K562 (cell line): Measurements from ENCODE around the gene NRN1L. TPM values are rescaled to one million over a fixed set of nuclear protein-coding genes. Genes with fewer than 3 reads are reported as not detected.

Experiments used
- COPS2 ChIP-seq: fragments of 450-650 bp; conservative IDR thresholded peaks from 2 replicates; pipeline ENCODE4 v1.6.1; 2016; ENCODE audit warnings: mild to moderate bottlenecking, moderate library complexity
- CSDE1 ChIP-seq, 2 experiments: fragments of 450-650 bp; IDR thresholded peaks; 2 replicates each; pipeline ENCODE4 v1.6.1; 2016; ENCODE audit warnings: mild to moderate bottlenecking in 1 of 2
- DNMT1 ChIP-seq: fragments of 450-650 bp; IDR thresholded peaks from 2 replicates; pipeline ENCODE4 v1.6.1; 2016; ENCODE audit warnings: antibody characterized with exemption, mild to moderate bottlenecking
- GATAD2A ChIP-seq: fragments of 450-650 bp; IDR thresholded peaks from 2 replicates; pipeline ENCODE4 v1.6.1; 2017
- HNRNPH1 ChIP-seq: fragments of 200-400 bp; formaldehyde crosslinking; optimal IDR thresholded peaks from 2 replicates; pipeline ENCODE3; 2017; ENCODE audit warnings: low read depth, mild to moderate bottlenecking, low read length, moderate library complexity
- KAT7 ChIP-seq: sonication (generic); formaldehyde crosslinking; IDR thresholded peaks from 2 replicates; pipeline ENCODE4 v1.8.0; 2022; ENCODE audit warnings: missing genetic modification reagents, mild to moderate bottlenecking, borderline replicate concordance
- MIER1 ChIP-seq: fragments of 450-650 bp; IDR thresholded peaks from 2 replicates; pipeline ENCODE4 v1.6.1; 2016; ENCODE audit warnings: antibody characterized with exemption, mild to moderate bottlenecking, low read depth
- MTA2 ChIP-seq: fragments of 450-650 bp; IDR thresholded peaks from 2 replicates; pipeline ENCODE4 v1.6.1; 2016; ENCODE audit warnings: low read depth
- POLR3G ChIP-seq: IDR thresholded peaks from 2 replicates; pipeline ENCODE4 v1.6.1; 2011; ENCODE audit not compliant: insufficient read length, insufficient replicate concordance; ENCODE audit errors: extremely low read depth
- PTBP1 ChIP-seq: fragments of 200-400 bp; formaldehyde crosslinking; IDR thresholded peaks from 2 replicates; pipeline ENCODE4 v1.6.1; 2017; ENCODE audit warnings: low read depth, low read length
- RAD51 ChIP-seq: fragments of 450-650 bp; IDR thresholded peaks from 2 replicates; pipeline ENCODE4 v1.7.1; 2016; ENCODE audit warnings: low read depth, mild to moderate bottlenecking, borderline replicate concordance
- SMAD2 ChIP-seq: fragments of 150-350 bp; IDR thresholded peaks from 2 replicates; pipeline ENCODE4 v1.6.1; 2014; ENCODE audit warnings: low read depth, mild to moderate bottlenecking, low read length
- SNIP1 ChIP-seq: fragments of 450-650 bp; IDR thresholded peaks from 2 replicates; pipeline ENCODE4 v1.7.1; 2017; ENCODE audit warnings: low read depth, mild to moderate bottlenecking
- ZNF143 ChIP-seq: sonication (generic); formaldehyde crosslinking; IDR thresholded peaks from 2 replicates; pipeline ENCODE4 v1.9.0; 2022; ENCODE audit warnings: mild to moderate bottlenecking, missing genetic modification reagents
- ZNF165 ChIP-seq: fragments of 250-450 bp; sonication (Bioruptor Pico); IDR thresholded peaks from 2 replicates; pipeline ENCODE4 v1.4.0; 2020; ENCODE audit warnings: borderline replicate concordance
- ZNF224 ChIP-seq: sonication (generic); formaldehyde crosslinking; IDR thresholded peaks from 2 replicates; pipeline ENCODE4 v1.8.0; 2022; ENCODE audit warnings: mild to moderate bottlenecking, missing genetic modification reagents
- ZNF282 ChIP-seq: sonication (generic); formaldehyde crosslinking; IDR thresholded peaks from 2 replicates; pipeline ENCODE4 v1.8.1; 2023; ENCODE audit warnings: missing genetic modification reagents
- ZNF507 ChIP-seq: conservative IDR thresholded peaks from 2 replicates; pipeline ENCODE4 v1.6.1; 2017; ENCODE audit warnings: missing genetic modification characterization, missing compliant biosample characterization
- ZNF707 ChIP-seq: fragments of 250-450 bp; sonication (Bioruptor Pico); conservative IDR thresholded peaks from 2 replicates; pipeline ENCODE4 v1.8.0; 2022; ENCODE audit warnings: inconsistent platforms, mild to moderate bottlenecking, moderate library complexity
- ZNF764 ChIP-seq: fragments of 250-450 bp; sonication (Bioruptor Pico); IDR thresholded peaks from 2 replicates; pipeline ENCODE4 v1.4.0; 2020; ENCODE audit warnings: low read depth, mild to moderate bottlenecking, moderate library complexity
- ZNF77 ChIP-seq: fragments of 250-450 bp; sonication (Bioruptor Pico); IDR thresholded peaks from 2 replicates; pipeline ENCODE4 v1.5.0; 2020
- ZNF79 ChIP-seq: fragments of 250-450 bp; sonication (Bioruptor Pico); IDR thresholded peaks from 2 replicates; pipeline ENCODE4 v1.4.0; 2020; ENCODE audit warnings: low read depth, mild to moderate bottlenecking, moderate library complexity
- polyA plus RNA-seq, 8 experiments: library from polyadenylated mRNA; depleted of rRNA in 4 of 8; stranded (reverse) in 5 of 8; unstranded in 3 of 8; fragments of >200 nt; fragmentation: Nextera tagmentation in 2 of 8; fragmentation: Illumina TruSeq in 1 of 8; extraction: Ambion mirVana in 2 of 8; extraction: Trizol in 1 of 8; gene quantifications; 2 replicates each; pipeline versions ENCODE4 v1.2.1 to v1.2.3, GENCODE V29; 2011 to 2014; ENCODE audit warnings: inconsistent platforms in 1 of 8, missing spikeins in 1 of 8
- total RNA-seq, 7 experiments: library from RNA; depleted of rRNA in 6 of 7; stranded (reverse); fragments of >200 nt in 6 of 7; fragmentation: Illumina TruSeq in 2 of 7; extraction: Trizol in 2 of 7; gene quantifications; 2 replicates each; pipeline versions ENCODE4 v1.2.1 to v1.2.3, GENCODE V29; 2011 to 2021; ENCODE audit warnings: low replicate concordance in 1 of 7
- TF ChIP-seq, protein P1 (sequence below): IDR thresholded peaks from 2 replicates; pipeline ENCODE4 v1.6.1; 2011; ENCODE audit not compliant: insufficient read length; ENCODE audit errors: extremely low read depth
- TF ChIP-seq, protein P2 (sequence below): fragments of 450-650 bp; IDR thresholded peaks from 2 replicates; pipeline ENCODE4 v1.7.1; 2018; ENCODE audit warnings: mild to moderate bottlenecking, low read depth; ENCODE audit not compliant: partially characterized antibody
- TF ChIP-seq, protein P3 (sequence below): sonication (generic); formaldehyde crosslinking; IDR thresholded peaks from 2 replicates; pipeline ENCODE4 v1.8.1; 2023; ENCODE audit warnings: mild to moderate bottlenecking, missing genetic modification reagents, moderate library complexity

Gene NRN1L
- total and polyA plus RNA-seq, 9 of the 15 experiments (the other 6 are each of a cell fraction or from before 2014, with no cell fraction given) = 0.22 to 0.86 (median 0.61) TPM; not detected in 5

GRCh38 chr16:67847064-67847861 lies 37.4 kb upstream of the NRN1L start, which contains the start of gene CENPT (continued):
- TF ChIP-seq SMAD2 = no peak
- TF ChIP-seq SNIP1 = no peak
- no peak for TF ChIP-seq DNMT1
- no peak for TF ChIP-seq MIER1
- no peak for TF ChIP-seq ZNF764
- TF ChIP-seq, protein P1, sequence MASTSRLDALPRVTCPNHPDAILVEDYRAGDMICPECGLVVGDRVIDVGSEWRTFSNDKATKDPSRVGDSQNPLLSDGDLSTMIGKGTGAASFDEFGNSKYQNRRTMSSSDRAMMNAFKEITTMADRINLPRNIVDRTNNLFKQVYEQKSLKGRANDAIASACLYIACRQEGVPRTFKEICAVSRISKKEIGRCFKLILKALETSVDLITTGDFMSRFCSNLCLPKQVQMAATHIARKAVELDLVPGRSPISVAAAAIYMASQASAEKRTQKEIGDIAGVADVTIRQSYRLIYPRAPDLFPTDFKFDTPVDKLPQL = no peak
- TF ChIP-seq ZNF143 (CRISPR knock-in tag) = no peak
- TF ChIP-seq POLR3G = no peak
- no peak for TF ChIP-seq ZNF707
- no peak for TF ChIP-seq CSDE1 (IDR thresholded peaks at IDR 0.05)
- TF ChIP-seq, protein P2, sequence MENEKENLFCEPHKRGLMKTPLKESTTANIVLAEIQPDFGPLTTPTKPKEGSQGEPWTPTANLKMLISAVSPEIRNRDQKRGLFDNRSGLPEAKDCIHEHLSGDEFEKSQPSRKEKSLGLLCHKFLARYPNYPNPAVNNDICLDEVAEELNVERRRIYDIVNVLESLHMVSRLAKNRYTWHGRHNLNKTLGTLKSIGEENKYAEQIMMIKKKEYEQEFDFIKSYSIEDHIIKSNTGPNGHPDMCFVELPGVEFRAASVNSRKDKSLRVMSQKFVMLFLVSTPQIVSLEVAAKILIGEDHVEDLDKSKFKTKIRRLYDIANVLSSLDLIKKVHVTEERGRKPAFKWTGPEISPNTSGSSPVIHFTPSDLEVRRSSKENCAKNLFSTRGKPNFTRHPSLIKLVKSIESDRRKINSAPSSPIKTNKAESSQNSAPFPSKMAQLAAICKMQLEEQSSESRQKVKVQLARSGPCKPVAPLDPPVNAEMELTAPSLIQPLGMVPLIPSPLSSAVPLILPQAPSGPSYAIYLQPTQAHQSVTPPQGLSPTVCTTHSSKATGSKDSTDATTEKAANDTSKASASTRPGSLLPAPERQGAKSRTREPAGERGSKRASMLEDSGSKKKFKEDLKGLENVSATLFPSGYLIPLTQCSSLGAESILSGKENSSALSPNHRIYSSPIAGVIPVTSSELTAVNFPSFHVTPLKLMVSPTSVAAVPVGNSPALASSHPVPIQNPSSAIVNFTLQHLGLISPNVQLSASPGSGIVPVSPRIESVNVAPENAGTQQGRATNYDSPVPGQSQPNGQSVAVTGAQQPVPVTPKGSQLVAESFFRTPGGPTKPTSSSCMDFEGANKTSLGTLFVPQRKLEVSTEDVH = no peak
- no peak for TF ChIP-seq ZNF507 (tag)
- 0 out of 2 replicates have a peak, but pooled peaks have one; percentile 53 for TF ChIP-seq ZNF224 (CRISPR knock-in tag)
- TF ChIP-seq RAD51 = no peak
- TF ChIP-seq KAT7 (CRISPR knock-in tag) = peak; percentile 67; the same call in 1 of the 2 replicates
- TF ChIP-seq MTA2 = no peak
- no peak for TF ChIP-seq ZNF282 (CRISPR knock-in tag)
- TF ChIP-seq, protein P3, sequence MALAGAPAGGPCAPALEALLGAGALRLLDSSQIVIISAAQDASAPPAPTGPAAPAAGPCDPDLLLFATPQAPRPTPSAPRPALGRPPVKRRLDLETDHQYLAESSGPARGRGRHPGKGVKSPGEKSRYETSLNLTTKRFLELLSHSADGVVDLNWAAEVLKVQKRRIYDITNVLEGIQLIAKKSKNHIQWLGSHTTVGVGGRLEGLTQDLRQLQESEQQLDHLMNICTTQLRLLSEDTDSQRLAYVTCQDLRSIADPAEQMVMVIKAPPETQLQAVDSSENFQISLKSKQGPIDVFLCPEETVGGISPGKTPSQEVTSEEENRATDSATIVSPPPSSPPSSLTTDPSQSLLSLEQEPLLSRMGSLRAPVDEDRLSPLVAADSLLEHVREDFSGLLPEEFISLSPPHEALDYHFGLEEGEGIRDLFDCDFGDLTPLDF (CRISPR knock-in tag) = peak; percentile 80
- TF ChIP-seq ZNF77 = no peak
- no peak for TF ChIP-seq HNRNPH1
- TF ChIP-seq GATAD2A = no peak
- TF ChIP-seq PTBP1 = no peak
- TF ChIP-seq ZNF165 (CRISPR knock-in tag) = no peak
- no peak for TF ChIP-seq ZNF79
- TF ChIP-seq COPS2 = no peak
